Epithelial cell of esophagus (primary cell): ENCODE data around the gene NDE1.

Source experiments
- DNase-seq: peaks from one replicate; pipeline ENCODE4 v3.0.0; 2010; ENCODE audit warnings: low read depth
- H3K4me3 ChIP-seq: 2 replicates; pipeline ENCODE4 v1.5.1; 2011; ENCODE audit warnings: mild to moderate bottlenecking, low read length, control low read depth
- TF ChIP-seq, protein P1 (sequence below): IDR thresholded peaks from 2 replicates; pipeline ENCODE4 v1.5.1; 2011; ENCODE audit warnings: low read depth, mild to moderate bottlenecking, low read length, control low read depth, inconsistent platforms; ENCODE audit not compliant: insufficient read depth; ENCODE audit errors: missing control alignments

Gene NDE1

DNA sequence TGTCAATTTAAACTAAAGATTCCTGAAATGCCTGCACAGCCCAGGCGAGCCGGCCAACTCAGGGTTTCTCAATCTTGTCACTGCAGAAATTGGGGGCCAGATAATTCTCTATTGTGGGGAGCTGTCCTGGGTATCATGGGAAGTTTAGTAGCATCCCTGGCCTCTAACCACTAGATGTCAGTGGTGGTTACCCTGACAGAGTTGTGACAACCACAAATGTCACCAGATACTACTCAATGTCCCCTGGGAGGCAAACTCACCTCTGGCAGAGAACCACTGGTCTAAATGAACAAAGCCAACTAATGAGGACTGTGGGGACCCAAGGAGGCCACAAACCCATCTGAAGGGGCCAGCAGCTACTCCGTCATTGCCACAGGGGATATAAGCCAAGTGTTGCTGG is 115.8 kb downstream of the NDE1 start:
- TF ChIP-seq, protein P1, sequence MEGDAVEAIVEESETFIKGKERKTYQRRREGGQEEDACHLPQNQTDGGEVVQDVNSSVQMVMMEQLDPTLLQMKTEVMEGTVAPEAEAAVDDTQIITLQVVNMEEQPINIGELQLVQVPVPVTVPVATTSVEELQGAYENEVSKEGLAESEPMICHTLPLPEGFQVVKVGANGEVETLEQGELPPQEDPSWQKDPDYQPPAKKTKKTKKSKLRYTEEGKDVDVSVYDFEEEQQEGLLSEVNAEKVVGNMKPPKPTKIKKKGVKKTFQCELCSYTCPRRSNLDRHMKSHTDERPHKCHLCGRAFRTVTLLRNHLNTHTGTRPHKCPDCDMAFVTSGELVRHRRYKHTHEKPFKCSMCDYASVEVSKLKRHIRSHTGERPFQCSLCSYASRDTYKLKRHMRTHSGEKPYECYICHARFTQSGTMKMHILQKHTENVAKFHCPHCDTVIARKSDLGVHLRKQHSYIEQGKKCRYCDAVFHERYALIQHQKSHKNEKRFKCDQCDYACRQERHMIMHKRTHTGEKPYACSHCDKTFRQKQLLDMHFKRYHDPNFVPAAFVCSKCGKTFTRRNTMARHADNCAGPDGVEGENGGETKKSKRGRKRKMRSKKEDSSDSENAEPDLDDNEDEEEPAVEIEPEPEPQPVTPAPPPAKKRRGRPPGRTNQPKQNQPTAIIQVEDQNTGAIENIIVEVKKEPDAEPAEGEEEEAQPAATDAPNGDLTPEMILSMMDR = peak; percentile 82
- H3K4me3 ChIP-seq = no peak overlapping the region
- DNase-seq = peak; percentile 41

DNA sequence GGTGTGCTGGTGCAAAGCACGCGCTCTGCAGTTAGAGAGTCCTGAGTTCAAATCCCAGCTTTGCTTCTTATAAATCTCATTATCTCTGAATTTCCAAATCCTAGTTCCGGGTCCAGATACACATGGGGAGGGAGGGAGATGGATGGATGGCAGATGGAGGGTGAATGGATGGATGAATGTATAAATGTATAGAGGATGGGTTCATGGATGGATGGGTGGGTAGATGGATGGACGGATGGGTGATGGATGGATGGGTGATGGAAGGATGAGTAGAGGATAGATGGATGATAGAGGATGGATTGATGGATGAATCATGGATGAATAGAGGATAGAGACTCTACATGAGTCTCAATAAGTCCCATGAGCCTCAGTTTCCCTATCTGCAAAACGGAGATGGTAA is 116.9 kb downstream of the NDE1 start:
- TF ChIP-seq, protein P1 = no peak
- no peak overlapping the region for H3K4me3 ChIP-seq
- DNase-seq = no peak

DNA sequence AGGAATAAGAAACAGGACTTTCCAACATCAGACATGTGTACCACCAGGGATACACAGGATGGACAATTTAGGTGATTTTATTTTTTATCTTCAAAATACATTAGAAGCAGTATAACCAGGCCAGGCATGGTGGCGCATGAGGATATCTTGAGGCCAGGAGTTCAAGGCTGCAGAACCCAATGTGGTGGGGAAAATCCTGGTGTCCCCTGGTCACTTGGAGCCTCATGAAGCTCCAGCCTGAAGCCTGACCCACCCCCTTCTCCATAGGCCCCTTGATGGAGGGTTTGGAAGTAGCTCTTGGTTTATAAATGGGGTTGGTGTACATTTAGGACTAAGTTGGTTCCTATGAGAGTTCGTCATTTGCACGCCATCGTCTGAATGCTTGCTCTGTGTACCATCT is 118.2 kb downstream of the NDE1 start:
- no peak overlapping the region for H3K4me3 ChIP-seq
- no peak for DNase-seq
- TF ChIP-seq, protein P1 = no peak

DNA sequence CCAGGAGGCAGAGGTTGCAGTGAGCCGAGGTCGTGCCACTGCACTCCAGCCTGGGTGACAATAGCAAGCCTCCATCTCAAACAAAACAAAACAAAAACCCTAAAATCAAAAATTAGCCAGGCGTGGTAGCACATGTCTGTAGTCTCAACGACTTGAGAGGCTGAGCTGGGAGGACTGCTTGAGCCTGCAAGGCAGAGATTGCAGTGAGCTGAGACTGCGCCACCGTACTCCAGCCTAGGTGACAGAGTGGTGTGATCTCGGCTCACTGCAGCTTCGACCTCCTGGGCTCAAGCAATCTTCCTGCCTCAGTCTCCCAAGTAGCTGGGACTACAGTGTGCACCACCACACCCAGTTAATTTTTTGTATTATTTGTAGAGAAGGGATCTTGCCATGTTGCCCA is 119.2 kb downstream of the NDE1 start:
- TF ChIP-seq, protein P1 = no peak
- no peak overlapping the region for H3K4me3 ChIP-seq
- no peak for DNase-seq

DNA sequence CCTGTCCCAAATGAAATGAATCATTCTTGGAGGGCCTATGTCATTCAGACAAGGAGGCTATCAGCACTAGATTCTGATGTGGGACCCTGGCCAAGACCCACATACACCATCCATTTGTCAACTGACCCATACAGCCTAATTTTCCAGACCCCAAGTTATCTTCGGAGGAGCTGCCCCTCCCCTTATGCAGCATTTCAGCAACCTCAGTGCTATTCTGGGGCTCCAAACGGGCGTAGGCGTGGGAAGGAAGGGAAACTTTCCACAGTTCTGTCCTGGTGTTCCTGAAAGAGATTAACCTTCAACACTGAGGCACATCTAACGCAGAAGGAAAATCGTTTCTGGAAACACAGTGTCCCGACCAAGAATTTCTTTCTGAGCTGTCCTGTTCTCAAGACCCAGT is 120.1 kb downstream of the NDE1 start:
- no peak overlapping the region for H3K4me3 ChIP-seq
- TF ChIP-seq, protein P1 = no peak
- DNase-seq = no peak

DNA sequence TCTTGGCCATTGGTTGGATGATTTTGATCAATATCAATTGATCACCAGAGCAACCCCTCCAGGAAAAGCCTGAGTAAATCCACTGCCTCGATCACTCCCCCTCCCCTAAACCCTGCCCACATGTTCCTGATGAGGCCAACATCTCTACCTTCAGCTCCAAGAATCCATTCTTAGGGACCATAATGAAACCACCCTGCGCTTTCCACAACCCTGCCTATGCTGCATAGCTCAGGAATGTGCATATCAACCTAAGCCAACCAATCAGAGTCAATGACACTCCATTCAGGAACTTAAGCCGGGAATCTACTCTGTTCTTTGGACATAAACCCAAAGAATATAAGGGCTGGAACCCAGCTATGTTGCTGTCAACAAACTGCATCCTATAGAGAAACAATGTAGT is 120.5 kb downstream of the NDE1 start:
- no peak overlapping the region for H3K4me3 ChIP-seq
- DNase-seq = peak; percentile 14
- TF ChIP-seq, protein P1 = no peak

DNA sequence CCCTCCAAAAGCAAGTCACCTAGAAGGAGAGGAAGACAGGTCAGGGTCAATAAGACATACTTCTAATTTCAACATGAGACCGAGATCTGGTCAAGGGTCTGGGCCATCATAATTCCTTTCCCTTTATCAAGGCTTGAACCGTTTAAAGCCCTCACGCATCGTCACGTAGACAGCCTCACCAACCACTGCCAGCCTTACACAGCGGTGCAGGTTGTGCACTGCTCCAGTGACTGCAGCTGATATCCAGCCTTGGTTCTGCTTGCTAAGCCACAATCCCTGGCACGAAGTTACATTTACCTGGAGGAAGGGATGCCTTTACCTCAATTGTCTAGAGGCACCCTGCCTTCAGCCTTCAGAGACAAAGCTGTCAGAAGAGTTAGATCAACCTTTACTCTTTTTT is 121.6 kb downstream of the NDE1 start:
- TF ChIP-seq, protein P1 = no peak
- no peak overlapping the region for H3K4me3 ChIP-seq
- no peak for DNase-seq
